ENCODE data around the gene KIF5B. TPM values are rescaled to one million over a fixed set of nuclear protein-coding genes. Genes with fewer than 3 reads are reported as not detected.

Gene KIF5B
- total and polyA plus RNA-seq, 5 donors from 2014 or later = 20.9 to 69.0 (median 26.6) TPM

Other genes with a start within 250 kb of the KIF5B start
- 28.3 TPM for gene ARHGAP12, start 127.6 kb downstream of the KIF5B start, total RNA-seq
- gene ARHGAP12, start 127.6 kb downstream of the KIF5B start, polyA plus RNA-seq = 10 to 100 TPM in 3 of 4 donors, 1 to 10 TPM in 1; 8.8 to 12.4 (median 11.7) TPM

Measured in CD4-positive, CD25-positive, alpha-beta regulatory T cell (primary cell).